C4-2B (cell line): ENCODE data around the gene NDUFAF5.

Source experiments
- ZFX ChIP-seq: fragments of 450-650 bp; IDR thresholded peaks from 2 replicates; pipeline ENCODE4 v1.6.1; 2017
- TF ChIP-seq, protein P1 (sequence below): fragments of 450-650 bp; conservative IDR thresholded peaks from 2 replicates; pipeline ENCODE4 v1.5.1; 2017; ENCODE audit warnings: mild to moderate bottlenecking

- TF ChIP-seq, protein P1, sequence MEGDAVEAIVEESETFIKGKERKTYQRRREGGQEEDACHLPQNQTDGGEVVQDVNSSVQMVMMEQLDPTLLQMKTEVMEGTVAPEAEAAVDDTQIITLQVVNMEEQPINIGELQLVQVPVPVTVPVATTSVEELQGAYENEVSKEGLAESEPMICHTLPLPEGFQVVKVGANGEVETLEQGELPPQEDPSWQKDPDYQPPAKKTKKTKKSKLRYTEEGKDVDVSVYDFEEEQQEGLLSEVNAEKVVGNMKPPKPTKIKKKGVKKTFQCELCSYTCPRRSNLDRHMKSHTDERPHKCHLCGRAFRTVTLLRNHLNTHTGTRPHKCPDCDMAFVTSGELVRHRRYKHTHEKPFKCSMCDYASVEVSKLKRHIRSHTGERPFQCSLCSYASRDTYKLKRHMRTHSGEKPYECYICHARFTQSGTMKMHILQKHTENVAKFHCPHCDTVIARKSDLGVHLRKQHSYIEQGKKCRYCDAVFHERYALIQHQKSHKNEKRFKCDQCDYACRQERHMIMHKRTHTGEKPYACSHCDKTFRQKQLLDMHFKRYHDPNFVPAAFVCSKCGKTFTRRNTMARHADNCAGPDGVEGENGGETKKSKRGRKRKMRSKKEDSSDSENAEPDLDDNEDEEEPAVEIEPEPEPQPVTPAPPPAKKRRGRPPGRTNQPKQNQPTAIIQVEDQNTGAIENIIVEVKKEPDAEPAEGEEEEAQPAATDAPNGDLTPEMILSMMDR, result no peak
- no peak for TF ChIP-seq ZFX
Measured at GRCh38 chr20:13822459-13822858, 37.6 kb downstream of the NDUFAF5 start.
